Measurements from ENCODE around the gene CYP4B1. TPM values are rescaled to one million over a fixed set of nuclear protein-coding genes. Genes with fewer than 3 reads are reported as not detected.

Gene CYP4B1
- total RNA-seq, 1 donor from 2014 or later, result not detected

DNA sequence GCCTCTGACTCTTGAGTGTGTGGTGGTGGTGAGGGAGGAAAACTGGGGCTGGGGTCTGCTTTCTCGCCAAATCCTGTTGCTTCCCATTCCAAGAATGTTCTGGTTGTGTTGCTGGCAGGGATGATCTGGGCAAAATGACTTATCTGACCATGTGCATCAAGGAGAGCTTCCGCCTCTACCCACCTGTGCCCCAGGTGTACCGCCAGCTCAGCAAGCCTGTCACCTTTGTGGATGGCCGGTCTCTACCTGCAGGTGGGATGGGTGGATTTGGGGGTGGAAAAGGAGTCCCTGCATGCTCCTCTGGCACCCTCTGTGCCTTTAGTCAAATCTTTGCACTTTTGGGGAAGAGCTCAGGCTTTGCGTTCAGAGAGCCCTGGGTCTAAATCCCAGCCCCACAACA is 18.1 kb downstream of the CYP4B1 start:
- no peak for DNase-seq (ENCODE audit: low spot score)
- TF ChIP-seq, protein P1, sequence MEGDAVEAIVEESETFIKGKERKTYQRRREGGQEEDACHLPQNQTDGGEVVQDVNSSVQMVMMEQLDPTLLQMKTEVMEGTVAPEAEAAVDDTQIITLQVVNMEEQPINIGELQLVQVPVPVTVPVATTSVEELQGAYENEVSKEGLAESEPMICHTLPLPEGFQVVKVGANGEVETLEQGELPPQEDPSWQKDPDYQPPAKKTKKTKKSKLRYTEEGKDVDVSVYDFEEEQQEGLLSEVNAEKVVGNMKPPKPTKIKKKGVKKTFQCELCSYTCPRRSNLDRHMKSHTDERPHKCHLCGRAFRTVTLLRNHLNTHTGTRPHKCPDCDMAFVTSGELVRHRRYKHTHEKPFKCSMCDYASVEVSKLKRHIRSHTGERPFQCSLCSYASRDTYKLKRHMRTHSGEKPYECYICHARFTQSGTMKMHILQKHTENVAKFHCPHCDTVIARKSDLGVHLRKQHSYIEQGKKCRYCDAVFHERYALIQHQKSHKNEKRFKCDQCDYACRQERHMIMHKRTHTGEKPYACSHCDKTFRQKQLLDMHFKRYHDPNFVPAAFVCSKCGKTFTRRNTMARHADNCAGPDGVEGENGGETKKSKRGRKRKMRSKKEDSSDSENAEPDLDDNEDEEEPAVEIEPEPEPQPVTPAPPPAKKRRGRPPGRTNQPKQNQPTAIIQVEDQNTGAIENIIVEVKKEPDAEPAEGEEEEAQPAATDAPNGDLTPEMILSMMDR (IDR thresholded peaks at IDR 0.05), result no peak
- H3K9me3 Mint-ChIP-seq (ENCODE audit: low read depth), result no peaks in the 10 kb centered on the region

DNA sequence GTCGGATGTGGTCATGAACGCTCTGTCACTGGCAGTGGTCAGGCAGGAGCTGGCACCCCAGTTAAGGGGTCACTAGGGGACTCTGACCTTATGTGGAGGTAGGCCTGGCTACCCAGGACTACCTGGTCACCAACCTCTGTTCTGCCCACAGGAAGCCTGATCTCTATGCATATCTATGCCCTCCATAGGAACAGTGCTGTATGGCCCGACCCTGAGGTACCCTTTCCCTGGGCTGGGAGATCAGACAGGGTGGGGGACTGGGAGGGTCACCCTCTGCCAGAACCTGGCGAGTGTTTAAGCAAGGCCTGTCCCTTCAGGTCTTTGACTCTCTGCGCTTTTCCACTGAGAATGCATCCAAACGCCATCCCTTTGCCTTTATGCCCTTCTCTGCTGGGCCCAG is 19.0 kb downstream of the CYP4B1 start:
- H3K4me1 Mint-ChIP-seq (ENCODE audit: low read depth), result no peaks in the 10 kb centered on the region
- no peaks in the 10 kb centered on the region for H3K9me3 Mint-ChIP-seq (ENCODE audit: low read depth)

More for the DNA sequence above, 18.1 kb downstream of the CYP4B1 start:
- Mint-ChIP-seq H3K27ac (ENCODE audit: unreplicated experiment) (no peak overlapping the region), H3K27me3 (ENCODE audit: low read depth) (no peaks in the 10 kb centered on the region), H3K4me1 (ENCODE audit: low read depth) (no peaks in the 10 kb centered on the region), H3K36me3 (ENCODE audit: low read depth) (no peaks in the 10 kb centered on the region), H3K4me3 (ENCODE audit: unreplicated experiment) (no peak overlapping the region)

DNA sequence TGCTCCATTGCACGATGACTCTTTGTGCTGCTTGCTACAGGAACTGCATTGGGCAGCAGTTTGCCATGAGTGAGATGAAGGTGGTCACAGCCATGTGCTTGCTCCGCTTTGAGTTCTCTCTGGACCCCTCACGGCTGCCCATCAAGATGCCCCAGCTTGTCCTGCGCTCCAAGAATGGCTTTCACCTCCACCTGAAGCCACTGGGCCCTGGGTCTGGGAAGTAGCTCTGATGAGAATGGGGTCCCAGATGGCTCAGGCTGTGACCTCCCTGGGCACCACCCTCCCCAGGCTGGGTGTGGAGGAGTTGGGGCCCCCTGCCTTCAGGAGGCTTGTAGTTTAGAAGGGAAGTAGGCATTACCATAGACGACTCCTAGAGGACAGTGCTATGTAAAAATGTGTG is 19.7 kb downstream of the CYP4B1 start:
- Mint-ChIP-seq H3K27me3 (ENCODE audit: low read depth) (no peaks in the 10 kb centered on the region), H3K4me1 (ENCODE audit: low read depth) (no peaks in the 10 kb centered on the region), H3K36me3 (ENCODE audit: low read depth) (no peaks in the 10 kb centered on the region), H3K9me3 (ENCODE audit: low read depth) (no peaks in the 10 kb centered on the region), H3K4me3 (ENCODE audit: unreplicated experiment) (no peak overlapping the region), H3K27ac (ENCODE audit: unreplicated experiment) (no peak overlapping the region)
- no peak for DNase-seq (ENCODE audit: low spot score)
- TF ChIP-seq, protein P1 (IDR thresholded peaks at IDR 0.05), result no peak

More for the DNA sequence above, 19.0 kb downstream of the CYP4B1 start:
- H3K27me3 Mint-ChIP-seq (ENCODE audit: low read depth), result no peaks in the 10 kb centered on the region
- TF ChIP-seq, protein P1 (IDR thresholded peaks at IDR 0.05), result no peak
- H3K27ac Mint-ChIP-seq (ENCODE audit: unreplicated experiment), result no peak overlapping the region
- DNase-seq (ENCODE audit: low spot score), result no peak
- H3K4me3 Mint-ChIP-seq (ENCODE audit: unreplicated experiment), result no peak overlapping the region
- no peaks in the 10 kb centered on the region for H3K36me3 Mint-ChIP-seq (ENCODE audit: low read depth)

DNA sequence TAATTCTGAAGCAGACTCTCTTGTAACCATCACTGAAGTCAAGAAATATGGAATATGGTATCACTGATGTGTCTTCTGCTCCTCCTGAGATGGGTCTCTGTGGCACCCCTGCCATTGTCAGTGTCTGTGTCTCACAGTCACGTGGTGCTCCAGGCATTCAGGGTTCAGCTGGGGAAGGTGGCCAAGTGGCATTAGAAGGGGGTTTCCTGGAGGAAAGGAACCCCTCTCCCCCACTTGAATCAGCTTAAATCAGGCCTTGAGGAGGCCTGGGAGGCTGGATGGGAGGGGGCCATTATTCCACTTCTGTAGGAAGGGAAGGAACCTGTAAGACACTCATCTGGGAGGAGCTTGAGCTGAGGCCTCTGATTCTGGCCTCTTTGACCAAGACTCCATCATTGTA is 20.5 kb downstream of the CYP4B1 start:
- Mint-ChIP-seq H3K4me3 (ENCODE audit: unreplicated experiment) (no peak overlapping the region), H3K4me1 (ENCODE audit: low read depth) (no peaks in the 10 kb centered on the region), H3K9me3 (ENCODE audit: low read depth) (no peaks in the 10 kb centered on the region), H3K27me3 (ENCODE audit: low read depth) (no peaks in the 10 kb centered on the region), H3K27ac (ENCODE audit: unreplicated experiment) (no peak overlapping the region), H3K36me3 (ENCODE audit: low read depth) (no peaks in the 10 kb centered on the region)
- TF ChIP-seq, protein P1 (IDR thresholded peaks at IDR 0.05), result no peak
- no peak for DNase-seq (ENCODE audit: low spot score)

DNA sequence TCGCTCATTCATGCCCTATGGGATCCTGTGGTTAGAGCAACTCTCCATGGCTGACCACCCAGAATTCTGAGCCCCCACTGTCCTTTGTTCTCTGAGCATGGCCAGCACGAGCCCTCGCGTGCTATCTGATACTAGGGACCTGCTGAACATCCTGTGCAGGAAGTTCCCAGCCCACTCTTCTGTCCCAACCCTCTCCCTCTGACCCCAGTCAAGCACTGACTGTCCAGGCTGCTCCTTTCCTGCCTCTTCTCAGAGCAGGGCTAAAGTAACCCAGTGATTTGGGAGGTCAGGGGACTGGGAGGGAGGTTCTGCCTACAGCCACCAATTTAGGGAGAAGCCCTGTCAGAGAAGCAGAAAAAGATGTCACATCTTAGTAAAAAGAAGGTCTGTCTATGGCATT is 21.2 kb downstream of the CYP4B1 start:
- Mint-ChIP-seq H3K27ac (ENCODE audit: unreplicated experiment) (no peak overlapping the region), H3K9me3 (ENCODE audit: low read depth) (no peaks in the 10 kb centered on the region), H3K4me1 (ENCODE audit: low read depth) (no peaks in the 10 kb centered on the region), H3K4me3 (ENCODE audit: unreplicated experiment) (no peak overlapping the region), H3K27me3 (ENCODE audit: low read depth) (no peaks in the 10 kb centered on the region), H3K36me3 (ENCODE audit: low read depth) (no peaks in the 10 kb centered on the region)
- DNase-seq (ENCODE audit: low spot score), result no peak
- TF ChIP-seq, protein P1 (IDR thresholded peaks at IDR 0.05), result no peak

Measured in chondrocyte (in vitro differentiated cells).